ENCODE measurements around the gene MPHOSPH10. TPM values are rescaled to one million over a fixed set of nuclear protein-coding genes. Genes with fewer than 3 reads are reported as not detected.
A peak's percentile ranks its signal among the peaks of the same experiment; 100 is the strongest.

Gene MPHOSPH10
- total and polyA plus RNA-seq, 2 of the 13 experiments (the other 11 are each of a cell fraction or from before 2014, with no cell fraction given) = 37.8 to 137 TPM

DNA sequence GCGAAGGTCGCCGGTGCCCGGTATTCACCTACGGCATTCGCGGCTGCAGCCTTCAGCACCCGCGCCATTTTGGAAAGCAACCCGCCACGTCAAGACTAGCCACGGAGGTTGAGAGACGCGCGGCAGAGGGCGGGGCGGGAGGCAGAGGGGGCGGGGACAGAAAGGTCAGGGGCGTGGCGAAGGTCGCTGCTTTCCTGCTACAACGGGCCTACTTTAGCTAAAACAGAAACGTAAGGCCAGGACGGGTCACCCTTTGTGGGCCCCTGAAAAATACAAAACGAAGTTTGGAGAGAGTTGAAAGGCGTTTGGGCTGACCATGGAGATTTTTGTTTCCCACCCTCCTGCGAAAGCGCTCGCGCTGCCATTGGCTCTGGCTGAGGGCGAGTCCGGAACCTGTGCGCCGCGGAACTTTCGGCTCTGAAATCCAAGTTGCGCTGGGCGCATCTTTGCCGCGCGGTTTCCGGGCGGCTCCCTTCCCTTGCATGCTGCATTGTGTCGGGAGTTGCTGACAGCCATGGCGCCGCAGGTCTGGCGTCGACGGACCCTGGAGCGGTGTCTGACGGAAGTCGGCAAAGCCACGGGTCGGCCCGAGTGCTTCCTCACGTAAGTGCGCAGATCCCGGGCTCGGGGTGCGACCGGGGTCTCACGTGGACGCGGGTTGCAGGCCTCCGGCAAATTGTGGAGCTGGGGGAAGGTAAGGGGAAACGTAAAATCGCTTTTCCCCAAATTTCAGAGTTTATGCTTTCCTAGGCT is at the start of gene MPHOSPH10, which contains the start of gene MCEE (continued):
- TF ChIP-seq, protein P1, sequence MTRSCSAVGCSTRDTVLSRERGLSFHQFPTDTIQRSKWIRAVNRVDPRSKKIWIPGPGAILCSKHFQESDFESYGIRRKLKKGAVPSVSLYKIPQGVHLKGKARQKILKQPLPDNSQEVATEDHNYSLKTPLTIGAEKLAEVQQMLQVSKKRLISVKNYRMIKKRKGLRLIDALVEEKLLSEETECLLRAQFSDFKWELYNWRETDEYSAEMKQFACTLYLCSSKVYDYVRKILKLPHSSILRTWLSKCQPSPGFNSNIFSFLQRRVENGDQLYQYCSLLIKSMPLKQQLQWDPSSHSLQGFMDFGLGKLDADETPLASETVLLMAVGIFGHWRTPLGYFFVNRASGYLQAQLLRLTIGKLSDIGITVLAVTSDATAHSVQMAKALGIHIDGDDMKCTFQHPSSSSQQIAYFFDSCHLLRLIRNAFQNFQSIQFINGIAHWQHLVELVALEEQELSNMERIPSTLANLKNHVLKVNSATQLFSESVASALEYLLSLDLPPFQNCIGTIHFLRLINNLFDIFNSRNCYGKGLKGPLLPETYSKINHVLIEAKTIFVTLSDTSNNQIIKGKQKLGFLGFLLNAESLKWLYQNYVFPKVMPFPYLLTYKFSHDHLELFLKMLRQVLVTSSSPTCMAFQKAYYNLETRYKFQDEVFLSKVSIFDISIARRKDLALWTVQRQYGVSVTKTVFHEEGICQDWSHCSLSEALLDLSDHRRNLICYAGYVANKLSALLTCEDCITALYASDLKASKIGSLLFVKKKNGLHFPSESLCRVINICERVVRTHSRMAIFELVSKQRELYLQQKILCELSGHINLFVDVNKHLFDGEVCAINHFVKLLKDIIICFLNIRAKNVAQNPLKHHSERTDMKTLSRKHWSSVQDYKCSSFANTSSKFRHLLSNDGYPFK (CRISPR knock-in tag; IDR thresholded peaks at IDR 0.05; ENCODE audit: borderline replicate concordance) = peak; percentile 93
- TF ChIP-seq JUND (CRISPR knock-in tag; IDR thresholded peaks at IDR 0.05) (no peak; the same call in 1 of the 2 replicates), PPARG (CRISPR knock-in tag; conservative IDR thresholded peaks at IDR 0.05) (no peak), PHF5A (CRISPR knock-in tag; IDR thresholded peaks at IDR 0.05; ENCODE audit: low read depth, unreplicated experiment) (peak; percentile 53), TGIF2 (CRISPR knock-in tag; IDR thresholded peaks at IDR 0.05) (peak; percentile 98), ARNT (IDR thresholded peaks at IDR 0.05) (no peak), TEF (CRISPR knock-in tag; IDR thresholded peaks at IDR 0.05) (peak; percentile 82; the same call in 1 of the 2 replicates), ZNF136 (CRISPR knock-in tag; IDR thresholded peaks at IDR 0.05; ENCODE audit: low read depth) (peak; percentile 96), ZNF121 (CRISPR knock-in tag; IDR thresholded peaks at IDR 0.05) (peak; percentile 92), MAZ (IDR thresholded peaks at IDR 0.05; ENCODE audit: borderline replicate concordance, low read depth, low read length) (no peak), MAZ (CRISPR knock-in tag; IDR thresholded peaks at IDR 0.05; ENCODE audit: low read depth) (peak; percentile 94), THAP8 (CRISPR knock-in tag; IDR thresholded peaks at IDR 0.05; ENCODE audit: borderline replicate concordance) (0 out of 2 replicates have a peak, but pooled peaks have one; percentile 25), ZNF44 (CRISPR knock-in tag; IDR thresholded peaks at IDR 0.05) (peak; percentile 89; the same call in 1 of the 2 replicates), ZNF512B (CRISPR knock-in tag; IDR thresholded peaks at IDR 0.05; ENCODE audit: borderline replicate concordance) (no peak), ZNF883 (CRISPR knock-in tag; IDR thresholded peaks at IDR 0.05; ENCODE audit: not compliant biosample characterization) (peak; percentile 97), KDM6A (CRISPR knock-in tag; IDR thresholded peaks at IDR 0.05; ENCODE audit: low read depth) (no peak; the same call in 1 of the 2 replicates), NKX3-1 (CRISPR knock-in tag; IDR thresholded peaks at IDR 0.05) (peak; percentile 90), ZBTB1 (CRISPR knock-in tag; IDR thresholded peaks at IDR 0.05; ENCODE audit: borderline replicate concordance) (peak; percentile 74; the same call in 1 of the 2 replicates)
- TF ChIP-seq, protein P2, sequence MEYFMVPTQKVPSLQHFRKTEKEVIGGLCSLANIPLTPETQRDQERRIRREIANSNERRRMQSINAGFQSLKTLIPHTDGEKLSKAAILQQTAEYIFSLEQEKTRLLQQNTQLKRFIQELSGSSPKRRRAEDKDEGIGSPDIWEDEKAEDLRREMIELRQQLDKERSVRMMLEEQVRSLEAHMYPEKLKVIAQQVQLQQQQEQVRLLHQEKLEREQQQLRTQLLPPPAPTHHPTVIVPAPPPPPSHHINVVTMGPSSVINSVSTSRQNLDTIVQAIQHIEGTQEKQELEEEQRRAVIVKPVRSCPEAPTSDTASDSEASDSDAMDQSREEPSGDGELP (IDR thresholded peaks at IDR 0.05; ENCODE audit: borderline replicate concordance, low read depth) = peak; percentile 9; the same call in 1 of the 2 replicates
- TF ChIP-seq, protein P3, sequence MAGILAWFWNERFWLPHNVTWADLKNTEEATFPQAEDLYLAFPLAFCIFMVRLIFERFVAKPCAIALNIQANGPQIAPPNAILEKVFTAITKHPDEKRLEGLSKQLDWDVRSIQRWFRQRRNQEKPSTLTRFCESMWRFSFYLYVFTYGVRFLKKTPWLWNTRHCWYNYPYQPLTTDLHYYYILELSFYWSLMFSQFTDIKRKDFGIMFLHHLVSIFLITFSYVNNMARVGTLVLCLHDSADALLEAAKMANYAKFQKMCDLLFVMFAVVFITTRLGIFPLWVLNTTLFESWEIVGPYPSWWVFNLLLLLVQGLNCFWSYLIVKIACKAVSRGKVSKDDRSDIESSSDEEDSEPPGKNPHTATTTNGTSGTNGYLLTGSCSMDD (CRISPR knock-in tag; IDR thresholded peaks at IDR 0.05) = peak; percentile 94
